ENCODE data around the gene KPNA2. TPM values are rescaled to one million over a fixed set of nuclear protein-coding genes. Genes with fewer than 3 reads are reported as not detected.

KPNA2 gene
- total and polyA plus RNA-seq, 8 donors: 3.3 to 10.5 (median 5.7) TPM

- Histone ChIP-seq H3K27ac (no peak overlapping the region), H3K27me3 (no peaks in the 10 kb centered on the region), H3K9me3 (no peaks in the 10 kb centered on the region), H3K36me3 (no peaks in the 10 kb centered on the region), H3K4me3 (no peak overlapping the region), H3K4me1 (peaks cover 3 to 8% (median 4%) of the 10 kb centered on the region in 3 donors)
- WGBS, 2 donors: 75 to 76% methylated on average over 7 of the region's 7 CpGs
- TF ChIP-seq CTCF (IDR thresholded peaks at IDR 0.05): no peak
- ATAC-seq: no peak
- no peak for FAIRE-seq
- DNase-seq: no peak
- intact Hi-C loops (cut with DNase I): loop anchor here in 1 of 3 donors (10.0 kb wide), 1 partner anchor 69 kb away; no protein-coding TSS in a partner anchor
These were observed 1.7 kb upstream of the KPNA2 start for GRCh38 chr17:68033636-68034451.

GRCh38 chr17:68034452-68034776 is 1.1 kb upstream of the KPNA2 start:
- WGBS, 2 donors: 34 to 57% methylated on average over 1 of the region's 1 CpG
- Histone ChIP-seq H3K27ac (no peak overlapping the region), H3K36me3 (no peaks in the 10 kb centered on the region), H3K4me3 (no peak overlapping the region), H3K9me3 (no peaks in the 10 kb centered on the region), H3K27me3 (no peaks in the 10 kb centered on the region), H3K4me1 (peaks cover 3 to 8% (median 4%) of the 10 kb centered on the region in 3 donors)
- intact Hi-C loops (cut with DNase I): loop anchor here in 1 of 3 donors (10.0 kb wide), 1 partner anchor 70 kb away; no protein-coding TSS in a partner anchor
- ATAC-seq (no peak), DNase-seq (no peak), FAIRE-seq (no peak)
- TF ChIP-seq CTCF (IDR thresholded peaks at IDR 0.05): no peak

- Histone ChIP-seq H3K4me3 (peak overlapping the region in 2 of 4 donors; percentile 35 to 81), H3K36me3 (no peaks in the 10 kb centered on the region), H3K27me3 (no peaks in the 10 kb centered on the region), H3K27ac (no peak overlapping the region), H3K9me3 (no peaks in the 10 kb centered on the region), H3K4me1 (peaks cover 0 to 8% (median 4%) of the 10 kb centered on the region in 3 donors)
- ATAC-seq (peak; percentile 89 to 92 (median 90)), DNase-seq (peak; percentile 90 to 96 (median 93)), FAIRE-seq (peak; percentile 88)
- TF ChIP-seq CTCF (IDR thresholded peaks at IDR 0.05): no peak
- intact Hi-C loops (cut with DNase I): loop anchor here in 1 of 3 donors (10.0 kb wide), 1 partner anchor 70 kb away; no protein-coding TSS in a partner anchor
- 1 to 2% methylated on average over 21 to 22 of the region's 27 CpGs for WGBS, 2 donors
These were observed 408 bp upstream of the KPNA2 start for GRCh38 chr17:68035131-68035522.

- 23 to 26% methylated on average over 11 of the region's 11 CpGs for WGBS, 2 donors
These were observed 991 bp downstream of the KPNA2 start for GRCh38 chr17:68036304-68037147.

More at GRCh38 chr17:68036304-68037147, 991 bp downstream of the KPNA2 start:
- Histone ChIP-seq H3K27ac (no peak overlapping the region), H3K4me3 (peak overlapping the region; percentile 62 to 93 (median 87)), H3K36me3 (peaks cover 0 to 2% (median 0%) of the 10 kb centered on the region in 3 donors), H3K27me3 (no peaks in the 10 kb centered on the region), H3K4me1 (peaks cover 0 to 8% (median 4%) of the 10 kb centered on the region in 3 donors), H3K9me3 (no peaks in the 10 kb centered on the region)
- FAIRE-seq (no peak), ATAC-seq (no peak), DNase-seq (no peak)
- TF ChIP-seq CTCF (IDR thresholded peaks at IDR 0.05): no peak
- intact Hi-C loops (cut with DNase I): loop anchor here in 1 of 3 donors (10.0 kb wide), 1 partner anchor 72 kb away; no protein-coding TSS in a partner anchor

All from pancreas (tissue), 10 donors.